Endothelial cell of umbilical vein (primary cell): Measurements from ENCODE around the gene APRT.

Source experiments
- CTCF ChIP-seq, 2 donors: IDR thresholded peaks; 1 replicate in 1 of 2; 2 replicates in 1 of 2; pipeline ENCODE4 v1.5.1; 2011; ENCODE audit warnings: low read length in 2 of 2, mild to moderate bottlenecking in 2 of 2, moderate library complexity in 2 of 2, control low read depth in 1 of 2, inconsistent platforms in 1 of 2, low read depth in 1 of 2; ENCODE audit not compliant: insufficient read depth in 1 of 2; ENCODE audit errors: extremely low read depth in 1 of 2
- EZH2 ChIP-seq: IDR thresholded peaks from 2 replicates; pipeline ENCODE4 v1.6.1; 2012; ENCODE audit warnings: borderline replicate concordance, low read depth, mild to moderate bottlenecking, moderate library complexity, low read length, inconsistent platforms; ENCODE audit not compliant: severe bottlenecking
- FOS ChIP-seq: IDR thresholded peaks from 2 replicates; pipeline ENCODE4 v1.6.1; 2011; ENCODE audit warnings: mild to moderate bottlenecking, low read length, moderate library complexity, borderline replicate concordance; ENCODE audit not compliant: insufficient read depth
- MAX ChIP-seq: IDR thresholded peaks from 2 replicates; pipeline ENCODE4 v1.6.1; 2011; ENCODE audit not compliant: insufficient read depth, insufficient read length
- MYC ChIP-seq: IDR thresholded peaks from one replicate; pipeline ENCODE4 v1.6.1; 2011; ENCODE audit warnings: mild to moderate bottlenecking, low read depth, low read length
- POLR2A ChIP-seq: IDR thresholded peaks from 2 replicates; pipeline ENCODE4 v1.6.1; 2012; ENCODE audit warnings: low read depth, mild to moderate bottlenecking, control low read depth, low read length

GRCh38 chr16:88809068-88809675, 2.6 kb downstream of the APRT start:
- TF ChIP-seq POLR2A, result no peak
- TF ChIP-seq CTCF (IDR thresholded peaks at IDR 0.05; ENCODE audit: extremely low read depth in 1 of 2, insufficient read depth in 1 of 2, low read depth in 1 of 2, low read length in 2 of 2), result no peak
- TF ChIP-seq EZH2, result no peak
- no peak for TF ChIP-seq MAX
- TF ChIP-seq FOS, result no peak
- no peak for TF ChIP-seq MYC
